Measurements from ENCODE around the gene CNMD.
"Not testable (repeated sequence)": the region's sequence is repeated elsewhere in the genome, so short reads cannot be mapped to it uniquely, and the experiment has no call there.

Gene CNMD

DNA sequence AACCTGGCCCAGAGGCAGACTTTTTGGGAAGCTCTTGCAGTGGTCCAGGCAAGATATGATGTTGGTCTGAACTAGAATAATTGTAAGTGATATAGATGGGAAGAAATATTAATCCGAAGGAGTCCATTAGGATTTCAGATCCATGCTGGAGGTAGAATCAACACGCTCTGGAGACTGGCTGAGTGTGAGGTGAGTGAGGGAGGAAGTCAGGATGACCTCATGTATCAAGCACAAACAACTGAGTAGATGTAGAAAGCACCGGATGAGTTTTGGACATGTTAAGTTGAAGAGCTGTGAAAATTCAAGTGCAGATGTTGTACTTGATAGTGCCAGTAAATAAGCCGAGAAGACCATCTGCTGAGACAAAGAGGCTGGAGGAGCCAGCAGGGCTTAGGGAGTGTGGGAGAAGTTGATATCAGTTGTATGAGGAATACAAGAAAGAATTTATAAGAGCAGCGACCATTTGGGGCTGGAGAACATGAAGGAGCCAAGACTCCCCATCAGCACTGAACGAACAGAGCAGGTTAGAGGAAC lies 5.3 kb upstream of the CNMD start:
- DNase-seq (ENCODE audit: low read depth in 2 of 2) = no peak

DNA sequence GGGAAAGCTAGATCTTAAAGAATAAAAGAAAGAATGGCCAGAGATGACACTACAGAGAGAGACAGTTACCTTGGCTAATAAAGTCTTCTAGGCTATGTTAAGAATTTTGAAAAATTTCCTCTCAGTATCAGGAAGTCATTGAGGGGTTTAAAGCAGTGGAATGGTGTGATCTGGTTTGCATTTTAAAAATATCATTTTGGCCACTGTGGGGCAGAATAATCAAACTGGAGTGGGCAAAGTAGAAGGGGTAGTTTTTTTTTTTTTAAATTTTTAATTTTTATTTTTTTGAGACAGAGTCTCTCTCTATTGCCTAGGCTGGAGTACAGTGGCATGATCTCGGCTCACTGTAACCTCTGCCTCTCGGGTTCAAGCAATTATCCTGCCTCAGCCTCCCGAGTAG lies 4.4 kb upstream of the CNMD start:
- no peak for DNase-seq (ENCODE audit: low read depth in 2 of 2)

DNA sequence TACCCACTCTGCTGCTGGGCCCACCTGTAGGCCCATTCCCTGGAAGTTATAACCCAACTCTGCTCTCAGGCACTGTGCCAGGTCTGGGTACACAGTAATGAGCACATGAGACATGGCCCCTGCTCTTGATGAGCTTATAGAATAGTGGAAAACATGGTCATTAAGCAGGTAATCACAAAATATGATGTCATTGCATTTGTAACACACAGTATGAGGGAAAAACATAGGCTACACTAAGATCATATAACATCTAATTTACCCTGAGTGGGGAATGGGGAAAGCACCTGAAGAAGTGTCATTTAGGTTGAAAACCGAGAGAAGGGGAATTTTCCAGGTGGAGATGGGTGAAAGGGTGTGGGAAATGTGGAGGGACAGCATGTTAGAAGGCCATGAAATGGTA lies 3.9 kb upstream of the CNMD start:
- no peak for DNase-seq (ENCODE audit: low read depth in 2 of 2)

DNA sequence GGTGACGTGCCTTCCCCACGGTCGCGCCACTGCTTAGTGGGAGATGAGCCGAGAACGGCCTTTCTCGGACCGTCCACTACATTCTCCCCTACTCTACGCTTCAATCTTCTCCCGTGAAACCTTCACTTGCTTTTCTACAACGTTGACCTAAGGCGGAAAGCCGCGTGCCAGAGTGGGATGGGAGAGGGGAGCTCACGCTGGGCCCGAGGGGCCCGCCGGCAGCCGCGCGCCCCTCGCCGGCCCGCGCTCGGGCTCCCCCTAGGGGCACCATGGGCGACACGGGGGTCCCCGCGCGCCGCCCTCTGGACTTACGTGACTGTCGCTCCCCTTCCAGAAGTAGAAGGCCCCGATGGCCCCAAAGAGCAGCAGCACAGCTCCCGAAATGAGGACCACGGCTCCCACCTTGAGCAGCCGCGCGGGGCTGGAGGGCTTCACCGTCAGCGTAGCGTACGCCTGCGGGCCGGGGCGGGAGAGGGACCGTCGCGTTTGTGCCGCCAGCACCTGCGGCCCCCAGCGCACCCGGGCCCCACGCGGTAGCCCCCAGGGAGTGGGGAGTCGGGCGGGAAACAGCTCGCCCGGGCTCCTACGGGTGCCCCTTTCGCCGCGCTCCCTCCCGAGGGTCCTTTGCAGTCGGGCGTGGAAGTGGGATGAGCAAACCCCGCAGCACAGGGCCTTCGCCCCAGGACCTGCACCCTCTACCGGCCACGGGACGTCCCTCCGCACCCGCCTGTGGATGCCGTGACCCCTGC lies 727 bp downstream of the CNMD start:
- peak in 1 of 2 experiments; percentile 11 for DNase-seq (ENCODE audit: low read depth in 2 of 2)

DNA sequence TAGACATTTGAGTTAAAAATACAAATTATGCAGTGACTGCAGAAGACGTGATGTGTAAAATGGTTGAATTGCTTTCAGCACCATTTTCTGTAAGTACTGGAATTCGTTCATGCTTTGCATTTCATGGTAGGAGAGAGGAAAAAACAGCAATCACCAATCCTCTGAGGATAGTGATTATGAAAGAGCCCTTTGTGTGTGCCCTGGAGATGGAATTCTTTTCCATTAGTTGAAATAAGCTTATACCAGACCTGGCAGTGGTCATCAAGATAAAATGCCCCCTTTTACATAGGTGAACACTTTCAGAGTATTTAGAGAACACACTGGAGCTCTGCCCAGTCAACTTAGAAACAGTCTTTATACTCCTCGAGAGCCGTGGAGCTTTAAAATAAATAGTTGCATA lies 1.7 kb downstream of the CNMD start:
- no peak for DNase-seq (ENCODE audit: low read depth in 2 of 2)

DNA sequence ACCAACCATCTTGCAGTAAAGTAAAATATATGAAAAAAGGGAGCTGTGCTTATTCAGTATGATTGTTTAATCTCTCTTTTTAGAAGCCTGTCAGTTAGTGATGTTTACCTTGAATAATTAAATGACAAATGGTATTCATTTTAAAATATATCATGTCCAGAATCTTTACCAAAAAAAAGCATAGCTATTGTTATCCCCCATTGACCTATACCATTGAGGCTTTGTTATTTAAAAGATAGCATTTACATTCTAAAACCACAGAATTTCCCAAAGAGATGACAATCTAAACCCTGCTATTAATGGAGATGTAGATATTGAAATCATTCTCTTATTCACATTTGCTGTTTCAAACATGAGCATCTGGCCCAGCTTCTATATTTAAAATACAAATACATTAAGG lies 2.2 kb downstream of the CNMD start:
- no peak for DNase-seq (ENCODE audit: low read depth in 2 of 2)

DNA sequence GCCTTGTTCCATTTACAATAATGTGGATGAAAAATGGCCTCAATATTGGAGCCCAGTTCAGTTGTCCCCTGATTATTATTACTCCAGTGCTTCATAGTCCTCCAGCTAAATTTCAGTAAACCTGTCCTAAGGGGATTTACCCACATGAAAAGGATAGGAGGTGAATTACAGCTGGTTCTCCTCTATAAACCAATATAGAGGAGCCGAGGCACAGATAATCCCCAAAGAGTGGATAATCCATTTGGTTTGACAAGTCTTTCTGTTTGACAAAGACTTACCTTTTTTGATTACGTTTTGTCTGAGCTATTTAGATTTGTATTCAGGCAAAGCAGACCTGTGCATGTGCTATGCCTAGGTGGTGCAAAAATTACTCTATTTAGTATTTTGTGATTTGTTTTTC lies 2.7 kb downstream of the CNMD start:
- DNase-seq (ENCODE audit: low read depth in 2 of 2) = no peak

DNA sequence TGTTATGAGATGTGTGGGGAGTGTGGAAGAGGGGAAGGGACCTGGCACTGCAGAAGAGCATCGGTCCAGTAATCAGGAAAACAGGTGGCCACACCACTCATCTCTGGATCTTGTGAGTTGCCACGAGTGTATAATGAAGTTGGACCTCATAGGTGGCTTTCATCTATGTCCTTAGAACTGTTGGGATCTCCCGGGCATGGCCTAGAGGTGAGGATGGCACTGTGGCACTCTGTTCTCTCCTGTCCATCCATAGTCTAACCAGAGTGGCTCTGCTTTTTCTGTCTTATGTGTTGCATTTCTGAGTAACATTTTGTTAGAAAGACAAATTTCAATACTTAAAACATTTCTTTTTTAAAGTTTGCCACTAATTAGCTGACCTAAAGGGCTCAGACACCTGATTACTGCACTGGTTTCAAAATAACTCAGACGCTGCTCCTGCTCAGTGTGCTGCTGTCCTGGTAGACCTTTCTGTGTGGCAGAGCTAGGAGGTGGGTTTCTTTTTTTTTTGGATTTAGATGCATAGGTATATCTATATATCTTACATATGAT lies 5.5 kb downstream of the CNMD start:
- DNase-seq (ENCODE audit: low read depth in 2 of 2) = no peak

DNA sequence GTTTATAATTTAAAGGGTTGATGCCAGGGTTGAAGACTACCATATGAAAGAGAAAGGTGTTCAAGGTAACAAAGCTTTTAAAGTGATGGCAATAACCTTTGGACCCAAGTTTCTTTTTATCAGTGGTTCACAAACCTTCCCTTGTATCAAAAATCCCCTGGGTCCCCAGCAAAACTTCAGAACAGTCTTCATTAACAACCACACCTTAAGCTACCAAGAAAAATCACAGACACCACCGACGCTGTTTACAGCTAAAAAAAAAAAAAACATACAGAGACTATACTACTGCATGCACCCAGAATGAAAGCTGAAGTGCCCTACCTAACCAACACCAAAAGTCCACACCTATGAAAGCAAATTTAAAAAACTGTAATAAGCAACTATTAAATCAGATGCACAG lies 13.4 kb downstream of the CNMD start:
- DNase-seq (ENCODE audit: low read depth in 2 of 2) = no peak

DNA sequence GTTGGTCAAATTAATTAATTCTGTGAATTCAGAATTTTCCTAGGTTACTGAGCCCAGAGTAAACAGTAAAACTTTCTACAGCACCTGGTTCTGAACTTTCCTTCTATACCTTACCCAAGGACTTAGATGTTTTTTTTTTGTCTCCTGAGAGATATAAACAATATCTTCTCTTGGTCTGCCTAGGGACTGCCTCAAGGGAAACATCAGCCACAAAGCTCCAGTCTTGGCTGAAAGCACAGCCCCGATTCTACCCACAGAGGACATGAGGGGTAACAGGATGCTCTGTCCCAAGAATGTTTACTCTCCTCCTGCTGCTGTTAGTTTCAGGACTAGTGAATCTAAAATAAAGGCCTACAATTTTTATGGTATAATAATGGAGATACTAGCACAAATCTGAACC lies 14.3 kb downstream of the CNMD start:
- no peak for DNase-seq (ENCODE audit: low read depth in 2 of 2)

DNA sequence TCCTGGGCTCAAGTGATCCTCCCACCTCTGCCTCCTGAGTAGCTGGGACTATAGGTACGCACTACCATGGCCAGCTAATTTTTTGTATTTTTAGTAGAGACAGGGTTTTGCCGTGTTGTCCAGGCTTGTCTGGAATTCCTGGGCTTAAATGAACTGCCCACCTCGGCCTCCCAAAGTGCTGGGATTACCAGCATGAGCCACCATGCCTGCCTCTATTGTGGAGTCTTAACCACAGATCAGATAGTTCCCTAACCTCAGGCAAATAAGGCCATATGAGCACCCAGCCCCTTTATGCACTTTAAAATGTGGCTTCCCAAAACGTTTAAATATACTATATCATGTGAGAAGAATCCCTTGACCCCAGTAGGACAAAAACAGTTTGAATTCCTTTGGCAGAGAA lies 16.4 kb downstream of the CNMD start:
- no peak for DNase-seq (ENCODE audit: low read depth in 2 of 2)

DNA sequence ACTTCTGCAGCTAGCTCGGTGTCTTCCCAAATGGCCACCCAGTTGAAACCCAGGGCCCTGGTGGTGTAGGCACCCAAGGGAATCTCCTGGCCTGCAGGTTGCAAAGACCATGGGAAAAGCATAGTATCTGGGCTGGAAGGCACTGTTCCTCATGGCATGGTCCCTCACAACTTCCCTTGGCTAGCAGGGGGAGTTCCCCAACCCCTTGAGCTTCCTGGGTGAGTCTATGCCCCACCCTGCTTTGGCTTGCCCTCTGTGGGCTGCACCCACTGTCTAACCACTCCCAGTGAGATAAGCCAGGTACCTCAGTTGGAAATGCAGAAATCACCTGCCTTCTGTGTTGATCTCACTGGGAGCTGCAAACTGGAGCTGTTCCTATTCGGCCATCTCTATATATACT lies 18.3 kb downstream of the CNMD start:
- DNase-seq (ENCODE audit: low read depth in 2 of 2) = not testable (repeated sequence)

DNA sequence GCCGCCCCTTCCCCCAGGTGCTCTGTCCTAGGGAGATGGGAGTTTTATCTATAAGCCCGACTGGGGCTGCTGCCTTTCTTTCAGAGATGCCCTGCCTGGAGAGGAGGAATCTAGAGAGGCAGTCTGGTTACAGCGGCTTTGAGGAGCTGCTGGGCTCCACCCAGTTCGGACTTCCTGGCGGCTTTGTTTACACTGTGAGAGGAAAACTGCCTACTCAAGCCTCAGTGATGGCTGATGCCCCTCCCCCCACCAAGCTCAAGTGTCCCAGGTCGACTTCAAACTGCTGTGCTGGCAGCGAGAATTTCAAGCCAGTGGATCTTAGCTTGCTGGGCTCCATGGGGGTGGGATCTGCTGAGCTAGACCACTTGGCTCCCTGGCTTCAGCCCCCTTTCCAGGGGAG lies 18.7 kb downstream of the CNMD start:
- not testable (repeated sequence) for DNase-seq (ENCODE audit: low read depth in 2 of 2)

DNA sequence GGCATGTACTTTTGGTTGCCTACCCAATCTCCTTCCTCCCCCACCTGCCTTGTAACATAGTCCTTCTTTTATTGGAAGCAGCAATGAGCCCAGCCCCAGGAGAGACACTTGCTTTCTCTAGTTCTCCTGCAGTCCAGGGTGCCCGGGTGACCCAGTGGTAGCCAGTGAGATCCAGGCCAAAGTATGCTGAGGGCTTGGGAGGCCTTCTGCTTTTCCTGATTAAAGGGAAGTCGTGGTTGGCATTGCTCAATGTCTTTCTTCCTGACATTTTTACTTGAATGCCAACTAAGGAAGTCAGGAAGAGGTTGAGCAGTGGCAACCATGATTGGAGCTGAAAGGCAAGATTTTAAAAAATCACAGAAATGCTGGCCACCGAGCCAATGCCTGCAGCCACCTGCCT lies 25.7 kb downstream of the CNMD start:
- no peak for DNase-seq (ENCODE audit: low read depth in 2 of 2)

DNA sequence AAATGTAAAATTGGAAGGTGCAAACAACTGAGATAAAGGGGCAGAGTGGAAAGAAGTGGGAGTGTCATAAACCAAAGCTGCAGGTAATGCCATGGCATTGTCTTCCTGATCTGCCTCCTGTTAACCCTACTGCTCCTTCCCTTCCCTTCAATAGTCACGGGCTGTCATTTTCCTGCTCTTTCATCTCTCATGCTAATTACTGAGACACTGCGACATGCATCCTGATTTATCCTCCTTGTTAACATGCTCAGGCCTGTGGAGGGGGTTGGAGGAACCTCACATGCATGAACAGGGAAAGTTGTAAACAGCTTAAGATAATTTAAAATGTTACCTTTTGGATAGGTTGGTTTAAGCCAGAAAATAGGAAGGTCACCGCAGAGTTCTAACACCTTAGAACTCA lies 27.2 kb downstream of the CNMD start:
- no peak for DNase-seq (ENCODE audit: low read depth in 2 of 2)

DNA sequence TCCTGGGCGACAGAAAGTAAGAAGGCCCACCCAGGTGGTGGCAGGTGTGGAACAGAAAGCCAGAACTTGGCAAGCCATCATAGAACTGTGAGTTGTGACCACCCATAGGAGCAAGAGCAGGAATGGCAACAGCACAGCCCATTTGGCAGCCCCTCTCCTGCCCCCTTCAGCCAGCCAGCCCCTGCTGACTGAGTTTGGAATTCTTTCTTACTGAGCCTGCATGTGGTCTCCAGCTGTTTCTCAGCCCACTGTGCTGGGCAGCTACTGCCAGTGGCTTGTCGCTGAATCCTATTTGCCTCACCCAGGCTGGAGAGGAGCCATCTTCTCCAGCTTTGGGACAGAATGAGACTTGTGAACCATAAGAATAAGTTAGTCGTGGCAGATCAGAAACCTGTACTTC lies 28.3 kb downstream of the CNMD start:
- no peak for DNase-seq (ENCODE audit: low read depth in 2 of 2)

DNA sequence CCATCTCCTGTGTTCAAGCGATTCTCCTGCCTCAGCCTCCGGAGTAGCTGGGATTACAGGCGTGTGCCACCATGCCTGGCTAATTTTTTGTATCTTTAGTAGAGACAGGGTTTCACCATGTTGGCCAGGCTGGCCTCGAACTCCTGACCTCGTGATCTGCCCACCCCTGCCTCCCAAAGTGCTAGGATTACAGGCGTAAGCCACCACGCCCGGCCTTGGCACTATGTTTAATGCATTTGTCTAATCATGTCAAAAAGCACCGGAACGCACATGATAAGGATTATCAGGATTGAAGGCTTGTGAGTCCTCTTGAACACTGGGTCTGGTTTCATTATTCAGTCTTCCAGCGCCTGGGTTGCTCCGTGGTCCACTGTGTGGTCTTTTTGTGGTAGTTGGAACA lies 31.4 kb downstream of the CNMD start:
- not testable (repeated sequence) for DNase-seq (ENCODE audit: low read depth in 2 of 2)

DNA sequence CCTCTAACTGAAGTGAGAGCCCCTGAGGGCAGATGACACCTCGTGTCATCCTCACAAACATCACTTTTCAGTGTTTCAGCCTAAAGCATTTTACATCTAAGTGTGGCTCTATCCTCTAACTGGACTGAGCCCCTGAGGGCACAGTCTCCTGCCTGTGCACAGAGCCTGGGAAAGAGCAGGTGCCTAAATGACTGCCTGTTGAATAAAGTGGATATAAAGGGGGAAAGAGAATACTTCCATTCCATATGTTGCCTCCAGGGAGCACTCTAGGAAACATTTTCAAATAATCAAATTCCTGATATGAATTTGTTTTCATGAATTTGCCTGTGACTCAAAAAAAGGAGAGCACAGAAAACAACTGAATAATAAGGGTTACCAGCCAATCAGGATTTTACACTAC lies 32.2 kb downstream of the CNMD start:
- DNase-seq (ENCODE audit: low read depth in 2 of 2) = no peak

DNA sequence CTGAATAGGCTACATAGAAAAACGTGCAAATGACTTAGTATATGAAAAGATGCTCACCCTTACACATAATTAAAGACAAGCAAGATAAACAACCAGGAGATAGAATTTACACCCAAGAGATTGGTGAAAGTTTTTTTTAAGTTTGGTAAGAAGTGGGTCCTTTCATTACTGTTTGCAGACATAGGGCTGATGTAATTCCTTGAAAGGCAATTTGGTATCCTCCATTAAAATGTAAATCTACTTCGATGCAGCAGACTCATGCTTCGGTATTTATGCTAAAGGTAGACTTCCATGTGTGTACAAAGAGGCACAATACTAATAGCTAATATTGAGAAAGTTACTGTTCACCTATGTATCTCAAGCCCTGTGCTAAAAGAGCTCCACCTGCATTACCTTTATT lies 33.5 kb downstream of the CNMD start:
- no peak for DNase-seq (ENCODE audit: low read depth in 2 of 2)

DNA sequence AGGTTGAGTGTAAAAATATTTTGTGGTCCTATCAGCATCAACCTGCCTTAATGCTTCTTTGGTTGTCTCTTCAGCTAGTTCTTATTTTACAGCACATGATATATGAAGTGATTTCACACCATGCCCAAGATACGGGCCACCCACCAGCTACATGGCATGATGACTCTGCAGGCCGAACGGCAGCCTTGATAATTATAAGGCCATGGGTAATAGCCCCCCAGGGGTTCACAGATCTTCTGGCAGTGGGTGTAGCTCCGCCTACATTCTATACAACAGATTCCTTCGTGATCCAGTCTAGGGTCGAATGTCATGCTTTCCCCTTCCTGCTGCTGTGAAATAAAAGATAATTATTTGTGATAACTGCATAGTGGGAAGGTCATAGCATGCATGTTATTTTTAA lies 36.1 kb downstream of the CNMD start:
- no peak for DNase-seq (ENCODE audit: low read depth in 2 of 2)

DNA sequence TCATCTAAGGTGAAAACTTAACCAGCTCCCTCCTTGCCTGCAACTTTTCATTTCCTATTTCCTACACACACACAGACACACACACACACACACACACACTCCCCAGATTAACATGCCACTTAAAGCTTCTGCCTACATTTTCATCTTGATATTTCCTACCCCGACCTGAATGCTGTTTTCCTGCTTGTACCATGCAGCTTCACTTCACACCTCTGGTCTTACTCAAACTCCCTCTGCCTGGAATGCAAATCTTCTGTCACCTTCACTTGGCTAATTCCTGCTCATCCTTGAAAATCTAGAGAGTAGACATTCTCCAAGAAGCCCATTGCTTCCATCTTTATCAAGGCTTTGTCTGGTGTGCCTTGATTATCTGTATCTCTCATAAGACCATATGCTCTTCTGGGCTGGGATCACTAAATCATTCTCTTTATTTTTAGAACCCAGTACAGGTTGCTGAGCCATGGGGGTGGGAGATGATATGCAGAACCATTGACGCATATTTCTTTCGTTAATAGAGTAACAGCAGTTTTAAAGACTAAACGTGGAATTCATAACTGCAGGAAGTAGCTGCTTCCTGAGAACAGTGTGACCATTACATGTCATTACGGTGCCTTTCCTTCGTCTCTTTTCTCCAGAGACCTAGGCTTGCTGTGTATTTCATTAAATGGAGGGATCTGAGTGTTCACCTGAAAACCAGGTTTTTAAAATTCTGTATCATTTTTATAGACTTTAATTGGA lies 37.7 kb downstream of the CNMD start:
- no peak for DNase-seq (ENCODE audit: low read depth in 2 of 2)

DNA sequence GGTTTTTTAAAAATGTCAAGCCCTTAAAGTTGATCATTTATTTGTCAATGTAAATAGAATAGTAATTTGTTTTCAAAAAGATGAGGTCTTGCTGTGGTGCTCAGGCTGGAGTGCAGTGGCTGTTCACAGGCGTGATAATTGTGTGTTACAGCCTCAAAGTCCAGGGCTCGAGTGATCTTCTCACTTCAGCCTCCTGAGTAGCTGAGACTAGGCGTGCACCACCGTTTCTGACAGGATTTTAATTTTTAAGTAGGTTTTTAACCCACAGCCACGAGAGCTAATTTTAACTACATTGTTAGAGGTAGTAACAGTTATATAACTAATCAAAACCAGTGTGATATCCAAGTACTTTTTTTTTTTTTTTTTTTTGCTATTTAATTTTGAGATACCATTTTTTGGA lies 43.1 kb downstream of the CNMD start:
- no peak for DNase-seq (ENCODE audit: low read depth in 2 of 2)

DNA sequence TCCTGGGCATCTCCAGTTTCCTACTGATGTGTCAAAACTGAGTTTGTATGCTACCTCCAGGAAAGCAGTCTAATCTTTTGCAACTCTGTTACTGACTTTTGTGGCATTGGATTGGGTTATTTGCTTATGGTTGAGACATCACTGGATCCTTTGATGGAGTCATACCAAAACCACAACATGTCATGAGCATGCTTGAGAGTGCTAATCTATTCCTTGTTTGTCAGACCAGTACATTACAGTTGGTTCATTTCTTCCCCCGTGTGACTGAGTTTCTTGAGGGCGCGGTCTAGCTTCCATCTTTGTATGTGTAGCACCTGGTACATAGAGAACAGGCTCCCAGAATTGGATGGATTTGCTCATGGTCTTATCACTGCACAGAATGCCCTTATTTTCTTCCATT lies 43.8 kb downstream of the CNMD start:
- no peak for DNase-seq (ENCODE audit: low read depth in 2 of 2)

All from stimulated activated CD4-positive, alpha-beta T cell treated with anti-CD3 and anti-CD28 coated beads, Interleukin-12 subunit alpha, Interleukin-12 subunit beta, amount 100 ng/mL, for 24 hours (primary cell).